Spleen (tissue), 13 donors: ENCODE data around the gene ZFP3. TPM values are rescaled to one million over a fixed set of nuclear protein-coding genes. Genes with fewer than 3 reads are reported as not detected.
"Not testable (repeated sequence)": the region's sequence is repeated elsewhere in the genome, so short reads cannot be mapped to it uniquely, and the experiment has no call there.

Experiments
- DNase-seq: peaks from one replicate; pipeline ENCODE4 v3.0.0-alpha.2; 2020
- H3K27ac ChIP-seq, 8 donors: fragments of 200-600 bp; sonication (generic) in 7 of 8; 1 replicate in 4 of 8; 2 replicates in 4 of 8; pipeline versions ENCODE4 v1.5.0 to v1.8.0; 2016 to 2021; ENCODE audit warnings: inconsistent platforms in 4 of 8, mild to moderate bottlenecking in 4 of 8, moderate library complexity in 1 of 8
- H3K27me3 ChIP-seq, 7 donors: fragments of 200-600 bp; sonication (generic) in 6 of 7; replicated peaks in 1 of 7; 1 replicate in 4 of 7; 2 replicates in 3 of 7; pipeline versions ENCODE4 v1.5.0 to v1.8.0; 2016 to 2021; ENCODE audit warnings: inconsistent platforms in 3 of 7, mild to moderate bottlenecking in 1 of 7
- H3K36me3 ChIP-seq, 6 donors: fragments of 200-600 bp; sonication (generic) in 5 of 6; 1 replicate in 4 of 6; 2 replicates in 2 of 6; pipeline versions ENCODE4 v1.5.0 to v1.8.0; 2016 to 2021; ENCODE audit warnings: inconsistent platforms in 2 of 6
- H3K4me1 ChIP-seq, 6 donors: fragments of 200-600 bp; sonication (generic) in 5 of 6; 1 replicate in 3 of 6; 2 replicates in 3 of 6; pipeline versions ENCODE4 v1.5.0 to v1.8.0; 2016 to 2021; ENCODE audit warnings: inconsistent platforms in 3 of 6
- H3K4me3 ChIP-seq, 8 donors: fragments of 200-600 bp; sonication (generic) in 7 of 8; 1 replicate in 4 of 8; 2 replicates in 4 of 8; pipeline versions ENCODE4 v1.5.0 to v1.8.0; 2016 to 2021; ENCODE audit warnings: inconsistent platforms in 4 of 8, mild to moderate bottlenecking in 4 of 8, moderate library complexity in 2 of 8
- H3K9me3 ChIP-seq, 8 donors: fragments of 200-600 bp; sonication (generic) in 7 of 8; 1 replicate in 4 of 8; 2 replicates in 4 of 8; pipeline versions ENCODE4 v1.5.0 to v1.8.0; 2016 to 2021; ENCODE audit warnings: inconsistent platforms in 4 of 8
- CTCF ChIP-seq, 11 experiments: fragments of 200-600 bp in 7 of 11; fragments of 450-650 bp in 4 of 11; sonication (generic) in 4 of 11; IDR thresholded peaks in 8 of 11; conservative IDR thresholded peaks in 3 of 11; 1 replicate in 7 of 11; 2 replicates in 4 of 11; pipeline versions ENCODE4 v1.4.0 to v1.8.0; 2016 to 2021; ENCODE audit warnings: antibody characterized with exemption in 11 of 11, inconsistent platforms in 4 of 11, mild to moderate bottlenecking in 1 of 11
- POLR2A ChIP-seq, 3 donors: fragments of 450-650 bp; IDR thresholded peaks; one replicate each; pipeline ENCODE4 v1.5.1; 2017; ENCODE audit warnings: antibody characterized with exemption in 3 of 3, mild to moderate bottlenecking in 1 of 3
- POLR2AphosphoS5 ChIP-seq, 3 donors: sonication (generic); formaldehyde crosslinking; IDR thresholded peaks; one replicate each; pipeline ENCODE4 v1.5.1; 2017; ENCODE audit warnings: antibody characterized with exemption in 3 of 3
- WGBS, 5 donors: extraction: QIAGEN DNeasy Blood & Tissue Kit in 3 of 5; methylation state at CpG; one replicate each; pipeline versions ENCODE4 v1.1.5 to v1.1.7; 2013 to 2018; 5-methylcytosine and 5-hydroxymethylcytosine counted together
- intact Hi-C: fragments of 100-400 bp; cut with DNase I; formaldehyde crosslinking; loops from one replicate; pipeline ENCODE4 v1.15.0; 2023; ENCODE audit warnings: low total_unique reads
- long read RNA-seq, 2 donors: transcript quantifications; one replicate each; lab custom pipeline, GENCODE V29; 2026
- polyA plus RNA-seq, 3 donors: library from polyadenylated mRNA; stranded (reverse); fragments of 200-250 nt; gene quantifications; one replicate each; pipeline ENCODE4 v1.2.1, GENCODE V29; 2013
- total RNA-seq, 7 donors: library from RNA; depleted of rRNA in 3 of 7; stranded (reverse); fragments of >200 nt in 3 of 7; fragmentation: NEBNext Ultra II Directional in 4 of 7; extraction: Animal tissue kit (Norgen Biotek cat#: 25700) in 4 of 7; gene quantifications; one replicate each; pipeline versions ENCODE4 v1.1.0 to v1.2.1, GENCODE V29; 2016 to 2021
- donor health status: healthy with polysubstance abuse.
- donor health status: DM: no; HTN: no; CAD: no; lungs with moderate emphysema.
- donor health status: DM: no; HTN: no; CAD: no.
- donor health status: Bipolar disorder and iron deficiency.
- donor health status: healthy.
- donor health status: DM: no; HTN: no; CAD: no.
- donor health status: DM: yes; HTN: yes; CAD: no.

The ZFP3 gene
- total RNA-seq (10 to 100 TPM in 2 of 7 donors, 1 to 10 TPM in 5; 6.4 to 10.4 (median 9.0) TPM), polyA plus RNA-seq (1 to 10 TPM; 2.8 to 3.6 (median 3.2) TPM)
- long read RNA-seq, donor 1, full-length matches to known transcripts = 2 of 2 reads
- long read RNA-seq, donor 1, partial matches to known transcripts = 0 of 2 reads
- long read RNA-seq, donor 1, other reads (novel, unspliced or antisense) = 0 of 2 reads
- long read RNA-seq, donor 2, full-length matches to known transcripts = 4 of 4 reads
- long read RNA-seq, donor 2, partial matches to known transcripts = 0 of 4 reads
- long read RNA-seq, donor 2, other reads (novel, unspliced or antisense) = 0 of 4 reads

GRCh38 chr17:5078106-5079028, at the start of gene ZFP3:
Gene ZFP3 (plus strand): TSS chr17:5078467. CDS start chr17:5091505, 13,038 bp downstream.
- H3K4me3 ChIP-seq = peak within 1 kb of the TSS; percentile 63 to 89 (median 73)
- H3K27me3 ChIP-seq = no peaks in the 10 kb centered on the region
- intact Hi-C loops = no loop called here
- TF ChIP-seq POLR2AphosphoS5 (IDR thresholded peaks at IDR 0.05) = peak; percentile 87 to 92 (median 91)
- peak in 1 of 3 donors; percentile 52 for TF ChIP-seq POLR2A (IDR thresholded peaks at IDR 0.05)
- peak in 8 of 11 experiments; percentile 11 to 52 (median 34) for TF ChIP-seq CTCF (IDR thresholded peaks at IDR 0.05 in 8 of 11, conservative IDR thresholded peaks at IDR 0.05 in 3 of 11)
- H3K4me1 ChIP-seq = peaks cover 4 to 32% (median 23%) of the 10 kb centered on the region in 6 donors
- WGBS, 5 donors = 1 to 2% (median 1%) methylated on average over 40 to 75 of the region's 75 CpGs
- peaks cover 0 to 23% (median 13%) of the 10 kb centered on the region in 8 donors for H3K9me3 ChIP-seq
- peak; percentile 97 for DNase-seq
- peaks cover 0 to 33% (median 2%) of the 10 kb centered on the region in 6 donors for H3K36me3 ChIP-seq
- H3K27ac ChIP-seq = peak within 1 kb of the TSS; percentile 78 to 93 (median 85)

DNA sequence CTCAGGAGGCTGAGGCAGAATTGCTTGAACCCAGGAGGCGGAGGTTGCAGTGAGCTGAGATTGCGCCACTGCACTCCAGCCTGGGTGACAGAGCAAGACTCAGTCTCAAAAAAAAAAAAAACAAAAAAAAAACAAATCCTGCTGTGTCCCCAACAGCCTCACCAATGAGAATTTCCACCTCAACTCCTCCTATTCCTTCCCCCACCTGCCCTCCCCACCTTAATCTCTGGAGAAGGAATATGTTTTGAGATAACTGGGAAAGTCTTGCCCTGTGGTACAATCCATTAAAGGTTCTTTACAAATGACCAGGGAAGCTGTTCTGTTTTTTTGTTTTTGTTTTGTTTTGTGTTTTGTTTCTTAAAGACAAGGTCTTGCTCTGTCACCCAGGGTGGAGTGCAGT, 48.1 kb upstream of the ZFP3 start:
- intact Hi-C loops, H3K36me3 ChIP-seq: not testable (repeated sequence)
- 62 to 89% (median 72%) methylated on average over 2 of the region's 2 CpGs for WGBS, 5 donors

DNA sequence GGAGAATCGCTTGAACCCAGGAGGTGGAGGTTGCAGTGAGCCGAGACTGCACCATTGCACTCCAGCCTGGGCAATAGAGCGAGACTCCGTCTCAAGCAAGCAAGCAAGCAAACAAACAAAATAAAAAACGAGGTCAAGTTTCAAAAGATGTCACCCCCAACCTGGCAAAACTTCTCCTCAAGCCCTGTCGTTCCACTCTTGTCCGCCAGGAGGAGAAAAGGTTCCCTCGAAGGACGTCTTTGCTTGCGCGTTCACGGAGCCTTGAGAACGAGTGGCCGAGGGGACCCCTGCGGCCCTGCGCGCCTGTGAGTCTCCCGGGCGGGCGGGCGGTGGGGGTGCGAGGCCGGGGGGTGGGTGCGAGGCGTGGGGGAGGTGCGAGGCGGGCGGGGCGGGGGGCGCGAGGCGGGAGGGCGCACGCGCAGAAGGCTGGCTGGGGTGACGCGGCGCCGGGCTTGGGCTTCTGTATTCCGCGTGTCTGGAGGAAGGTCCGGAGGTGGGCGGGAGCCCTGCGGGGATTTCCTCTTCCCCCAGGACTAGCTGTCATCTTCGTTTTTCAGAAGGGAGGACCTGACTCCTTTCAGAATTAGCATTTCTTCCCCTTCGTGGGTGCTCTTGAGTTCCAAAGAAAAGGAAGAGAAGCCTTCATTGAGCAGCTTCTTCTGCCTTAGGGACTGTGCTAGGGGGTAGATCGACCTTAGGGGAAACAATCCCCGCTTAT, 46.7 kb upstream of the ZFP3 start:
- intact Hi-C loops = no loop called here
- TF ChIP-seq CTCF (IDR thresholded peaks at IDR 0.05 in 8 of 11, conservative IDR thresholded peaks at IDR 0.05 in 3 of 11) = peak; percentile 84 to 94 (median 88)
- TF ChIP-seq POLR2A (IDR thresholded peaks at IDR 0.05) = no peak
- TF ChIP-seq POLR2AphosphoS5 (IDR thresholded peaks at IDR 0.05) = peak; percentile 47 to 61 (median 52)
- Histone ChIP-seq H3K27ac (peak overlapping the region; percentile 13 to 89 (median 76)), H3K4me3 (peak overlapping the region; percentile 30 to 74 (median 46)), H3K36me3 (no peaks in the 10 kb centered on the region), H3K9me3 (no peaks in the 10 kb centered on the region), H3K4me1 (peaks cover 7 to 51% (median 29%) of the 10 kb centered on the region in 6 donors), H3K27me3 (peaks cover 0 to 29% (median 6%) of the 10 kb centered on the region in 7 donors)
- DNase-seq = peak; percentile 90
- WGBS, 5 donors = 3 to 11% (median 3%) methylated on average over 16 to 48 of the region's 48 CpGs

More for the DNA sequence above, 48.1 kb upstream of the ZFP3 start:
- not testable (repeated sequence) for DNase-seq, H3K4me3 ChIP-seq, H3K9me3 ChIP-seq
- H3K4me1 ChIP-seq = peaks cover 7 to 47% (median 26%) of the 10 kb centered on the region in 6 donors
- H3K27ac ChIP-seq = peak overlapping the region in 5 of 8 donors; percentile 67 to 89 (median 76)
- peaks cover 0 to 19% (median 2%) of the 10 kb centered on the region in 7 donors for H3K27me3 ChIP-seq

- TF ChIP-seq POLR2AphosphoS5 (IDR thresholded peaks at IDR 0.05) (no peak), POLR2A (IDR thresholded peaks at IDR 0.05) (no peak), CTCF (IDR thresholded peaks at IDR 0.05 in 8 of 11, conservative IDR thresholded peaks at IDR 0.05 in 3 of 11) (no peak)
- Histone ChIP-seq H3K4me1 (peaks cover 7 to 51% (median 29%) of the 10 kb centered on the region in 6 donors), H3K36me3 (no peaks in the 10 kb centered on the region), H3K27me3 (peaks cover 0 to 29% (median 6%) of the 10 kb centered on the region in 7 donors), H3K9me3 (no peaks in the 10 kb centered on the region), H3K4me3 (no peak overlapping the region), H3K27ac (peak overlapping the region in 1 of 8 donors; percentile 89)
- intact Hi-C loops = no loop called here
- no peak for DNase-seq
- 80 to 93% (median 88%) methylated on average over 2 to 6 of the region's 6 CpGs for WGBS, 5 donors
Measured at GRCh38 chr17:5032865-5033264, 45.4 kb upstream of the ZFP3 start.
